H1 (cell line): ENCODE results near the gene PIK3R3. TPM values are rescaled to one million over a fixed set of nuclear protein-coding genes. Genes with fewer than 3 reads are reported as not detected.

Experiments used
- CTCF ChIA-PET: fragments of 300-600 bp; sonication (Branson Sonifier 250); formaldehyde crosslinking; loops from one replicate; lab custom pipeline; 2021; ENCODE audit not compliant: partially characterized antibody; lab: Charles Lee
- POLR2A ChIA-PET: fragments of 300-600 bp; sonication (Branson Sonifier 250); formaldehyde crosslinking; loops from one replicate; lab custom pipeline; 2021; ENCODE audit warnings: inconsistent platforms; ENCODE audit not compliant: partially characterized antibody; lab: Charles Lee
- DNase-seq, 2 experiments: peaks; one replicate each; pipeline versions ENCODE4 v3.0.0 to v3.0.0-alpha.2; 2010 to 2022; ENCODE audit warnings: low spot score in 2 of 2, low read depth in 1 of 2, mixed read lengths in 1 of 2
- FAIRE-seq: peaks from 2 replicates; lab custom pipeline; 2011; peaks lifted over from hg19 to GRCh38; lab: Jason Lieb, UNC
- H2AFZ ChIP-seq: 2 replicates; pipeline ENCODE4 v1.8.1; 2012; ENCODE audit warnings: low read length, inconsistent platforms
- H2AK5ac ChIP-seq: 2 replicates; pipeline ENCODE4 v1.6.1; 2013; ENCODE audit warnings: low read depth, low read length
- H2BK120ac ChIP-seq: replicated peaks from 2 replicates; pipeline ENCODE3; 2013; ENCODE audit warnings: low read depth, low read length, inconsistent platforms
- H2BK12ac ChIP-seq: 2 replicates; pipeline ENCODE4 v1.6.1; 2013; ENCODE audit warnings: low read depth, low read length
- H2BK15ac ChIP-seq: 2 replicates; pipeline ENCODE4 v1.6.1; 2013; ENCODE audit warnings: low read length
- H2BK20ac ChIP-seq: 2 replicates; pipeline ENCODE4 v1.6.1; 2013; ENCODE audit warnings: low read length
- H2BK5ac ChIP-seq: 2 replicates; pipeline ENCODE4 v1.6.1; 2013; ENCODE audit warnings: low read depth, low read length
- H3K14ac ChIP-seq: 2 replicates; pipeline ENCODE4 v1.6.1; 2013; ENCODE audit warnings: inconsistent platforms; ENCODE audit not compliant: insufficient read length
- H3K18ac ChIP-seq: 2 replicates; pipeline ENCODE4 v1.6.1; 2013; ENCODE audit warnings: low read length; ENCODE audit errors: extremely low read depth
- H3K23ac ChIP-seq: 2 replicates; pipeline ENCODE4 v1.6.1; 2013; ENCODE audit warnings: inconsistent platforms; ENCODE audit not compliant: insufficient read length
- H3K23me2 ChIP-seq: 2 replicates; pipeline ENCODE4 v1.6.1; 2013; ENCODE audit warnings: low read depth, low read length
- H3K27ac ChIP-seq: 2 replicates; pipeline ENCODE4 v1.6.1; 2011; ENCODE audit warnings: low read depth, low read length, inconsistent platforms
- H3K27me3 ChIP-seq, 4 experiments: replicated peaks in 1 of 4; 1 replicate in 1 of 4; 2 replicates in 3 of 4; pipeline versions ENCODE4 v1.6.1 to v1.8.1; 2011 to 2013; ENCODE audit warnings: low read length in 3 of 4, mild to moderate bottlenecking in 3 of 4, inconsistent platforms in 2 of 4, mixed read lengths in 2 of 4, moderate library complexity in 1 of 4; ENCODE audit not compliant: control insufficient read depth in 3 of 4, insufficient read depth in 3 of 4; ENCODE audit errors: extremely low read depth in 1 of 4
- H3K36me3 ChIP-seq, 4 experiments: 2 replicates each; pipeline versions ENCODE4 v1.6.1 to v1.8.1; 2011 to 2013; ENCODE audit warnings: mild to moderate bottlenecking in 4 of 4, low read length in 3 of 4, moderate library complexity in 2 of 4, control low read depth in 1 of 4, inconsistent platforms in 1 of 4; ENCODE audit not compliant: insufficient read depth in 4 of 4, control insufficient read depth in 2 of 4
- H3K4ac ChIP-seq: replicated peaks from 2 replicates; pipeline ENCODE3; 2013; ENCODE audit warnings: low read length, low read depth, mixed read lengths, inconsistent platforms; ENCODE audit not compliant: insufficient read length
- H3K4me1 ChIP-seq, 4 experiments: replicated peaks in 1 of 4; 1 replicate in 1 of 4; 2 replicates in 3 of 4; pipeline versions ENCODE4 v1.6.1 to v1.8.1; 2011 to 2013; ENCODE audit warnings: low read length in 3 of 4, inconsistent platforms in 2 of 4, mixed read lengths in 1 of 4; ENCODE audit not compliant: insufficient read depth in 4 of 4, control insufficient read depth in 3 of 4
- H3K4me2 ChIP-seq, 2 experiments: 2 replicates each; pipeline versions ENCODE4 v1.6.1 to v1.8.1; 2011 to 2013; ENCODE audit warnings: low read depth in 2 of 2, low read length in 2 of 2, control low read depth in 1 of 2, inconsistent platforms in 1 of 2, mild to moderate bottlenecking in 1 of 2; ENCODE audit not compliant: insufficient read depth in 1 of 2
- H3K4me3 ChIP-seq, 4 experiments: fragments of 200-600, 300-600 bp in 1 of 4; sonication (generic), shearing (Covaris generic), sonication (Bioruptor Twin) in 1 of 4; 2 replicates each; pipeline versions ENCODE4 v1.5.1 to v1.8.1; 2011 to 2016; ENCODE audit warnings: low read length in 4 of 4, low read depth in 3 of 4, control low read depth in 2 of 4, inconsistent platforms in 2 of 4, mild to moderate bottlenecking in 2 of 4, mixed read lengths in 1 of 4, moderate library complexity in 1 of 4; ENCODE audit not compliant: insufficient read depth in 2 of 4; ENCODE audit errors: extremely low read depth in 1 of 4
- H3K56ac ChIP-seq: replicated peaks from 2 replicates; pipeline ENCODE3; 2013; ENCODE audit warnings: low read depth, mild to moderate bottlenecking, mixed read lengths, low read length, inconsistent platforms; ENCODE audit not compliant: insufficient read length
- H3K79me1 ChIP-seq: 2 replicates; pipeline ENCODE4 v1.6.1; 2013; ENCODE audit warnings: low read depth, low read length, control low read depth
- H3K79me2 ChIP-seq, 2 experiments: 2 replicates each; pipeline versions ENCODE4 v1.6.1 to v1.8.1; 2012 to 2013; ENCODE audit warnings: low read length in 2 of 2, mild to moderate bottlenecking in 2 of 2, inconsistent platforms in 1 of 2; ENCODE audit not compliant: insufficient read depth in 2 of 2, control insufficient read depth in 1 of 2
- H3K9ac ChIP-seq, 4 experiments: replicated peaks in 1 of 4; 1 replicate in 1 of 4; 2 replicates in 3 of 4; pipeline versions ENCODE4 v1.6.1 to v1.8.1; 2011 to 2013; ENCODE audit warnings: low read depth in 3 of 4, low read length in 3 of 4, control low read depth in 2 of 4, mild to moderate bottlenecking in 2 of 4, moderate library complexity in 2 of 4, inconsistent platforms in 1 of 4; ENCODE audit errors: extremely low read depth in 1 of 4
- H3K9me3 ChIP-seq, 2 experiments: 2 replicates each; pipeline versions ENCODE4 v1.6.1 to v1.8.1; 2012 to 2013; ENCODE audit warnings: mild to moderate bottlenecking in 2 of 2, moderate library complexity in 2 of 2, control low read depth in 1 of 2, inconsistent platforms in 1 of 2, low read depth in 1 of 2, low read length in 1 of 2, mixed read lengths in 1 of 2; ENCODE audit not compliant: insufficient read depth in 2 of 2
- H4K20me1 ChIP-seq, 2 experiments: replicated peaks in 1 of 2; 2 replicates each; pipeline versions ENCODE3 to v1.8.1; 2011 to 2013; ENCODE audit warnings: inconsistent platforms in 2 of 2, low read length in 2 of 2, mild to moderate bottlenecking in 1 of 2; ENCODE audit not compliant: insufficient read depth in 2 of 2, control insufficient read depth in 1 of 2
- H4K5ac ChIP-seq: 2 replicates; pipeline ENCODE4 v1.6.1; 2013; ENCODE audit warnings: low read length, low read depth, mixed read lengths, inconsistent platforms; ENCODE audit not compliant: insufficient read length
- H4K8ac ChIP-seq: 2 replicates; pipeline ENCODE4 v1.8.0; 2013; ENCODE audit warnings: mild to moderate bottlenecking, moderate library complexity, low read length, inconsistent platforms; ENCODE audit not compliant: insufficient read depth; ENCODE audit errors: extremely low read depth
- H4K91ac ChIP-seq: replicated peaks from 2 replicates; pipeline ENCODE3; 2013; ENCODE audit warnings: low read length, mixed read lengths, inconsistent platforms; ENCODE audit not compliant: insufficient read length
- WGBS, 2 experiments: shearing (Covaris generic) in 1 of 2; methylation state at CpG; one replicate each; pipeline versions ENCODE4 v1.1.6 to v1.1.7; 2013 to 2015; ENCODE audit warnings: low lambda C conversion rate in 2 of 2, mixed read lengths in 2 of 2, inconsistent platforms in 1 of 2, low coverage in 1 of 2, missing lambda C conversion rate in 1 of 2; ENCODE audit not compliant: insufficient replicate concordance in 2 of 2, insufficient coverage in 1 of 2, insufficient read length in 1 of 2; ENCODE audit errors: extremely low coverage in 1 of 2, missing lambda C conversion rate in 1 of 2; 5-methylcytosine and 5-hydroxymethylcytosine counted together
- polyA plus RNA-seq, 7 experiments: library from polyadenylated mRNA; depleted of rRNA in 3 of 7; stranded (reverse) in 5 of 7; unstranded in 2 of 7; fragments of >200 nt in 5 of 7; fragments of 200-250 nt in 2 of 7; gene quantifications; 1 replicate in 5 of 7; 2 replicates in 1 of 7; 4 replicates in 1 of 7; pipeline versions ENCODE4 v1.2.1 to v1.2.3, GENCODE V29; 2011 to 2013; ENCODE audit warnings: missing spikeins in 2 of 7, mixed read lengths in 2 of 7
- total RNA-seq: library from RNA; stranded (reverse); fragmentation: NEBNext Ultra II Directional; extraction: Animal tissue kit (Norgen Biotek cat#: 25700); gene quantifications from 2 replicates; pipeline ENCODE4 v1.2.1, GENCODE V29; 2021

The PIK3R3 gene
- total and polyA plus RNA-seq, 2 of the 8 experiments (the other 6 are each of a cell fraction or from before 2014, with no cell fraction given) = 5.3 to 13.6 TPM

- no peak overlapping the region for H2AK5ac ChIP-seq
- no peak overlapping the region for H3K14ac ChIP-seq
- H3K4me1 ChIP-seq = peaks cover 3 to 19% (median 12%) of the 10 kb centered on the region in 4 experiments
- no peak overlapping the region for H2AFZ ChIP-seq
- 0 out of 2 replicates have a peak overlapping the region, but pooled peaks have one; percentile 88 for H2BK15ac ChIP-seq
- H2BK20ac ChIP-seq = peak overlapping the region; percentile 13; the same call in 1 of the 2 replicates
- CTCF ChIA-PET = interaction anchor here (0.5 to 8.7 kb wide), 5 partner anchors 9 to 137 kb away, joined by 3 to 67 read pairs (median 6); no protein-coding TSS in a partner anchor
- no peak for FAIRE-seq
- no peak overlapping the region for H3K4me2 ChIP-seq
- H2BK120ac ChIP-seq = no peak overlapping the region
- H3K9ac ChIP-seq = no peak overlapping the region
- H3K4ac ChIP-seq = no peak overlapping the region
- H3K36me3 ChIP-seq = no peaks in the 10 kb centered on the region
- H4K91ac ChIP-seq = peak overlapping the region; percentile 66
- POLR2A ChIA-PET = interaction anchor here (1.0 to 1.4 kb wide), 2 partner anchors 41 to 135 kb away, joined by 3 to 4 read pairs; partner anchors contain the start of gene PIK3R3
- no peak overlapping the region for H3K23ac ChIP-seq
- H3K18ac ChIP-seq = no peak overlapping the region
- no peaks in the 10 kb centered on the region for H3K79me2 ChIP-seq
- H4K8ac ChIP-seq = no peak overlapping the region; the same call in 1 of the 2 replicates
- no peak overlapping the region for H3K56ac ChIP-seq
- H3K27me3 ChIP-seq = peaks cover 0 to 1% (median under 1%) of the 10 kb centered on the region in 4 experiments; a peak in 3 of 7 replicates
- 0 out of 2 replicates have a peak, but pooled peaks cover 3% of the 10 kb centered on the region for H3K79me1 ChIP-seq
- WGBS, 2 experiments = 77% methylated on average over 4 of the region's 4 CpGs; no CpG with 5 or more reads in 1 of the 2 experiments
- no peak overlapping the region for H4K5ac ChIP-seq
- DNase-seq = no peak
- peaks cover 0 to 1% of the 10 kb centered on the region in 2 experiments for H4K20me1 ChIP-seq
- H3K23me2 ChIP-seq = no peaks in the 10 kb centered on the region
- H2BK12ac ChIP-seq = peak overlapping the region; percentile 89
- H3K9me3 ChIP-seq = no peaks in the 10 kb centered on the region
- no peak overlapping the region for H3K4me3 ChIP-seq
- H3K27ac ChIP-seq = no peak overlapping the region
- H2BK5ac ChIP-seq = peak overlapping the region; percentile 71; the same call in 1 of the 2 replicates
Measured at GRCh38 chr1:46173361-46173856, 41.0 kb upstream of the PIK3R3 start.
